ENCODE measurements around the gene KLF9.
A peak's percentile ranks its signal among the peaks of the same experiment; 100 is the strongest.

KLF9 gene

GRCh38 chr9:70413799-70414775 is at the start of gene KLF9:
TSS of gene KLF9 (minus strand) at chr9:70414657. CDS start at chr9:70413363, 1,294 bp downstream.
- peak; percentile 83 for DNase-seq

GRCh38 chr9:70463877-70464276 is 49.4 kb upstream of the KLF9 start:
- no peak for DNase-seq

DNA sequence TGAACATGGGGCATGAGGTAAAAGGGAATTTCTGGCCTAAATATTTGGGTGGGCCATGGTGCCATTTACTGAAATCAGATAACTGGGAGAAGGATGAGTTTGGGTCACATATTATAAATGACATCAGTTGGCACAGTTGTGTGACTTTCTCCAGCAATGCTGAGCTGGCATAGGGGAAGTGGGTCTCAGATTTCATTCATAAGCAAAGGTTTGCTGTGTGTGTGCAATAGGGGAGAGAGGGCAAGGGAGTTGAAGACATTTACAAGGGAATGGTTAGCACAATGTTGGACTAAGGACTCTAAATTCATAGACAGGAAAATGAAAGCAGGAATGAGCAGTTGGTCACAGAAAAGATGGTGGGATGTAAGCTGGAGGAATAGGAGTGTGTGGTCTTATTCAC is 47.8 kb upstream of the KLF9 start:
- DNase-seq: no peak

DNA sequence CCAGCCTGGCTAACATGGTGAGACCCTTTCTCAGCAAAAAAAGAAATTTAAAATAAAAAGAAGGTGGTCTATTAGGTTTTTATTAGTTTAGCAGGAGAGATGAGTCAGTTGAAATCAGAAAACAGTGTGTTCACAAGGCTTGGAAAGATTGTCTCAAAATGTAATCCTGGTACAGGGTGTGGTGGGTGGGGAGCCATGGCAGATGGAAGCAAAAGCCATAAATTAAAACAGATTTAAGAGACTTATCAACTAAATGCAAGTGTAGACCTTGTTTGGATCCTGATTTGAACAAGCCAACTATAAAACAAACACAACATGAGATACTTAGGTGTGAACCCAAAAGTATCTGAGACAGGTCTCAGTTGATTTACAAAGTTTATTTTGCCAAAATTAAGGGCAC is 42.8 kb upstream of the KLF9 start:
- DNase-seq: no peak

GRCh38 chr9:70455993-70456704 is 41.7 kb upstream of the KLF9 start:
- DNase-seq: no peak

- DNase-seq: no peak
Measured at GRCh38 chr9:70452365-70452764, 37.9 kb upstream of the KLF9 start.

DNA sequence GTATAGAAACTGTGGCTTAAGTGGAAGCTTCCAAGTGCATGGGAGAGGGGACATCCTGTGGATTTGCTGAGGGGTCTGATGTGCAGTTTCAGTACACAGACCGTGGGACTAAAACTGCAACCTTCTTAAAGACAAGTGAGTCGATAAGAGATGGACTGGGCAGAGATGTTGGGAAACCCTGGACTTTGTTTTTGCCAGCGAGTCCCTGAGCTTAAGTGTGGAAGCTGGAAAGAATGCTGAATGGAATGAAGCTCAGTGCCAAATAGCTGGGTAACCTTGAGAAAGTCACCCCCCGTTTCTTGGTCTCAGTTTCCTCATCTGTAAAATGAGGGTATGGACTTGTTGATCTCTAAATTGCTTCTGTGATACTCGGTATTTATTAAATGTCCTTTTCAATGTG is 37.3 kb upstream of the KLF9 start:
- DNase-seq: no peak

DNA sequence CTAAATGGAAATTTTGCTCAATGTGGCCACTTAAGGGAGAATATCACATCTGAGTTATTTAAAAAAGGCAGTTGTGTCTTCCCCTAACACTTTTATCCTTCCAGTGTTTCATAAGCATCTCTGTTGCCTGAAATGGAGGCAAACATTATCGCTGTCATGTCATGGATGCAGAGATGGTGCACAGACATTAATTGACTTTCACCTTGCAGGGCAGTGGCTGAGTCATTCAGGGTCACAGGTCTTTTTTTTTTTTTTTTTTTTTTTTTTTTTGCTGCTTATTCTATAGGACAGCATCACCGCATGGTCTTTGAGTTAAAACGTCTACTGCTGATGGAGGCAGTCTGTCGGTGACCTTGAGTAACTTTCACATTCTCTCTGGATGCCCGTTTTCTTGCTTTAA is 36.3 kb upstream of the KLF9 start:
- DNase-seq: no peak

DNA sequence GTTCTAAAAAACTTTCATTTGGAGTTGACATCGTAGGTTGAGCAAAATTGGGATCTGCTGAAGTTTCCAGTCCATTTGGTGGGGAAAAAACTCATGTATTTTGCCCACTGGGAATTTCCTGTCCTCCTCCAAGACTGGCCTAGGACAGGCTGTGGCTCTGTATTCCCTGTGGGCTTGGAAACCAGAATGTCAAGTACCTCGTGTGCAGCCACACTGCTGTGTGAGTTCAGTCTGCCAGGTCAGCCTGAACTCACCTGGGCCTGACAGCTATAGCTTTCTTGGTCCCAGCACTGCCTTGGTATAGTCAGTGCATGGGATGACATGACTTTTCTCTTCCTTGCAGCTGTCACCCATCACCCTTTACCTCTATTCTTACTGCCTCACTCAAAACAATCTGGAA is 35.0 kb upstream of the KLF9 start:
- DNase-seq: no peak

- DNase-seq: no peak
Measured at GRCh38 chr9:70448919-70449318, 34.5 kb upstream of the KLF9 start.

- DNase-seq: no peak
Measured at GRCh38 chr9:70444904-70445303, 30.4 kb upstream of the KLF9 start.

DNA sequence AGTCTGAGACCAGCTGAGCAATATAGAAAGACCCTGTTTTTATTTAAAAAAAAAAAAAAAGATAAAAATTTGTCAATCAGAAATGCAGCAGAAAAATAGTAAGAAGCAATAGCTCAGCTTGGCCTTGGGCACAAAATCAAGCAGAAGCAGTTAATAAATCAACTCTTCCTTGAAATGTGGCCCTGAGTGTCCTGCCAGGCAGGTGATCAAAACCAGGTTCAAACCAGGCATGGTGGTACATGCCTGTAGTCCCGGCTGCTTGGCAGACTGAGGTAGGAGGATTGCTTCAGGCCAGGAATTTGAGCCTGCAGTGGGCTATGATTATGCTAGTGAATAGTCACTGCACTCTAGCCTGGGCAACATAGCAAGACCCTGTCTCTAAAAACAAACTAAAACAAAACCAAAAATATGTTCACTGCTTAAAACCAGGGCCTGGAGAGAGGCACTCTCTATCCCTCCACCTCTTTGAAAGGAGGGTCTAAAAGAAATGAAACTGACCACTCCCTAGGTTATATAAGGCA is 27.9 kb upstream of the KLF9 start:
- DNase-seq: no peak

DNA sequence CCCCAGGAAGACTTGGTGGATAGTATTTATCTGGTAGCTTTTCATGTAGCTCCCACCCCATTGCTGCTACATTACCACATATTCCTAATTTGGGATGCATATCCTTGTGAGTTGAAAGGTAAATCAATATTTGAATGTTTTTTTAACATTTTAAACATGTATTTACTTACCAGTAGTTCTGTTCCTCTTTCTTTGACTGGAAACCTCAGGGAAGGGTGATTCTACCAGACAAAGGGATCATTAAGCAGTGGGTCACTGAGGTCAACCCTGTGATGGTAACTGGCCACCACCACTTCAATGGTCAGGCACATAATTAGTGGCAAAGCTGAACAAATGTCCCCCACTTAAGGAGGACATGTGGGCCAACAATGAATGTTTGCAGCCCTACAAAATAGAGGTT is 27.2 kb upstream of the KLF9 start:
- DNase-seq: no peak

DNA sequence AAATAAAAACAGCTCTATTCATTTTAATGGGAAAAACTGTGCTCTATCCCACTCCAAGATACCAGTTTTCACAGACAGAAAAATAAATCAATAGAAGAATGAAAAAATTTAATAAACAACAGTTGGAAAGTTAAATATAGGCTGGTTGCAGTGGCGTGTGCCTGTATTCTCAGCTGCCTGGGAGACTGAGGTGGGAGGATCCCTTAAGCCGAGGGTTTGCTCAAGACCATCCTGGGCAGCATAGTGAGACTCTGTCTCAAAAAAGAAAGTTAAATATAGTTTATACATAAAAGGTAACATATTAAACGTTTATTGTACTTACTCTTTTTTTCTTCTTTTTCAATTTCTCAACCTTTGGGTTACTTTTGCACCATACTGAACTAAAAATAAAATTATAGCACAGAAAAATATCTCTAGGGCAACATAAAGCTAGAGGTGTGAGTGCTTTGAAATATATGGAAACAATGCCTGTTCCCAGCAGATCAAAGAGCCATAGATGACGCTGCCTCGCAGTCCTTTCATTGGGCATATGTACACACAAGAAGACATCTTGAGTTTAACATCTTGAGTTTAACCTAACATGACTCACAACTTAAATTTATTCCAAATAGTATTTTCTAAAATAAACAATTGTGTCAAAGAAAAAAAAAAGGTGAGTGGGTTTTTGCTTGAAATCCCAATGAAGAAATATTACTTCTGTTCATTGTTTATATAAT is 25.7 kb upstream of the KLF9 start:
- no peak for DNase-seq

DNA sequence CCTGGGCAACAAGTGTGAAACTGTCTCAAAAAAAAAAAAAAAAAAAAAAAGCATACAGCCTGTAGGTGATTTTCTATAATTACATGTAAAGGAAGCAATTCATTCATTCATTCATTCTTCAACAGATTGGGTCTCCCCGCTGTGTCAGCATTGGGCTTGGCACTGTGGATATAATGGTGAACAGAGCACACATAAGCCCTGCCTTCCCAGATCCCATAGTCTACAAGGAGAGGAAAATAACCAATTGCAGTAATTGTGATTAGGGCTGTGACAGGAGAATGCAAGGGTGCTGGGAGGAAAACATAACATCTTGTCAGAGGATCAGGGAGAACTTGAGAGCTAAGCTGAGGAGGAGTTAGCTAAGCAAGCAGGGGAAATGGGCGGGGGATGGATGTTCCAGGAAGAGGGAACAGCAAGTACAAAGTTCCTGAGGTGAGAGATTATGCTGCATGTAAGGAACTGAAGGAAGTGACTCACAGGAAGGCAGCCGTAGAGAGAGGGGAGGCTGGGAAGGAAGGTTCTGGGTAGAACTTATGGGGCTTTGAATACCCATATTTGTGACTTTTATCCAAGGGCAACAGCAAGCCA is 24.0 kb upstream of the KLF9 start:
- no peak for DNase-seq

DNA sequence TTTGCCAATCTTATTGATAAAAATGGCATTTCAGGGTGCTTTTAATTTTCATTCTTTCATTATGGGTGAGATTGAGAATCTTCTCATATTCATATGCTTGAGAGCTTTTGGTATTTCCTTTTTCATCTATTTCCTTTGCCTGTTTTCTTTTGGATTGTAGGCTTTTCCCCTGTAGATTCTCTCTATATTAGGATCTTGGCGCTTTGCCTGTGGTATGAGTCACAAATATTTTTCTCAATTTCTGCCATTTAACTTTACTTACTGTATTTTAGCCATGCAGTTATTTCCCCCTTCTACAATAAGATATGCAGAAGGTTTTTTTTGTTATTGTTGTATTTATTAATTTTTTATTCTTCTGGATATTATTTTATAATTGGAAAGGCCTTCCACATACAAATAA is 21.5 kb upstream of the KLF9 start:
- no peak for DNase-seq

DNA sequence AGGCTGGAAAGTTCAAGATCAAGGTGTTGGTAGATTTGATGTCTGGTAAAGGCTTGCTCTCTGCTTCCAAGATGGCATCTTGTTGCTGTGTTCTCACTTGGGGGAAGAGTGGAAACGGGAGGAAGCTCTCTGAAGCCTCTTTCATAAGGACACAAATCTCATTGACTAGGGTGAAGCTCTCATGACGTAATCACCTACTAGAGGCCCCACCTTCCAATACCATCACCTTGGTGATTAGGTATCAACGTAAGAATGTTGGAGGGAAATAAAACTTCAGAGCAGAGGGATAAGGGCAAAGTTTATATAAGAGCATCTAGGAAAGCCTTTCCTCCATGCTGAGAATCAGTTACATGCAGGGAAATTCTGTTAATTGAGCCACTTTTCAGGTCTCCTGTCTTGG is 15.4 kb upstream of the KLF9 start:
- no peak for DNase-seq

- no peak for DNase-seq
Measured at GRCh38 chr9:70428781-70429180, 14.3 kb upstream of the KLF9 start.

- DNase-seq: no peak
Measured at GRCh38 chr9:70427161-70427945, 12.9 kb upstream of the KLF9 start.

DNA sequence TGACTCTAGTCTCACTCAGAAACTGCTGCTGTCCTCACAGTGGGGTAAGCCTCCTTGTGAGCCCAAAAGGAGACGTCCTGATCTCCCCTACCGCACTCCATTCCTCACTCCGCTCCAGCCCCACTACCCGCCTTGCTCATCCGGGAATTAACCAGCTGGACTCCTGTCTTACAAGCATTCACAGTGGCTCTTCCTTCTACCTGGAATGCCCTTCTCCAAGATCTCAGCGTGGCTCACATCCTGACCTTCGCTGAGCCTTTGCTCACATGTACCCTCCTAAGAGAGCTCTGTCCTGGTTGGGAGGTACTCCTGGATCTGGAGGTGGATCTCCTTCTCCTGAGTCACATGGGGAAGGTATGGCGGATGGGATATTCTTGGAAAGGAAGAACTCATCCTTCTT is 10.7 kb upstream of the KLF9 start:
- DNase-seq: no peak

GRCh38 chr9:70422371-70423043 is 8.1 kb upstream of the KLF9 start:
- no peak for DNase-seq

Data from NCI-H2029 (cell line).